H9 (cell line): ENCODE measurements around the gene ANKRD44. TPM values are rescaled to one million over a fixed set of nuclear protein-coding genes. Genes with fewer than 3 reads are reported as not detected.

Experiments used
- DNase-seq: peaks from one replicate; pipeline ENCODE4 v3.0.0-alpha.2; 2017
- H2AFZ ChIP-seq: one replicate; pipeline ENCODE4 v1.6.1; 2013; ENCODE audit warnings: mild to moderate bottlenecking, low read length, control low read depth, moderate library complexity
- H2AK5ac ChIP-seq: 2 replicates; pipeline ENCODE4 v1.6.1; 2013; ENCODE audit warnings: low read length, control low read depth, mixed read lengths; ENCODE audit not compliant: insufficient read length
- H2BK120ac ChIP-seq: one replicate; pipeline ENCODE4 v1.6.1; 2013; ENCODE audit warnings: low read depth, mild to moderate bottlenecking, low read length, control low read depth, inconsistent platforms; ENCODE audit not compliant: poor library complexity, severe bottlenecking
- H2BK12ac ChIP-seq: 2 replicates; pipeline ENCODE4 v1.6.1; 2013; ENCODE audit warnings: low read length, control low read depth, mixed read lengths, low read depth; ENCODE audit not compliant: insufficient read length
- H2BK15ac ChIP-seq: 2 replicates; pipeline ENCODE4 v1.6.1; 2013; ENCODE audit warnings: low read depth, low read length, control low read depth
- H2BK20ac ChIP-seq: one replicate; pipeline ENCODE4 v1.6.1; 2013; ENCODE audit warnings: low read depth, mild to moderate bottlenecking, low read length, control low read depth, inconsistent platforms; ENCODE audit not compliant: poor library complexity, severe bottlenecking
- H2BK5ac ChIP-seq: 2 replicates; pipeline ENCODE4 v1.6.1; 2013; ENCODE audit warnings: low read length, control low read depth, mixed read lengths; ENCODE audit not compliant: insufficient read length
- H3K14ac ChIP-seq: 2 replicates; pipeline ENCODE4 v1.6.1; 2013; ENCODE audit warnings: low read length, control low read depth; ENCODE audit not compliant: insufficient read depth
- H3K18ac ChIP-seq: 2 replicates; pipeline ENCODE4 v1.6.1; 2013; ENCODE audit warnings: low read depth, mild to moderate bottlenecking, mixed read lengths, low read length, control low read depth; ENCODE audit not compliant: insufficient read length
- H3K23ac ChIP-seq: 2 replicates; pipeline ENCODE4 v1.6.1; 2013; ENCODE audit warnings: low read length, control low read depth, mixed read lengths, low read depth; ENCODE audit not compliant: insufficient read length
- H3K23me2 ChIP-seq: 2 replicates; pipeline ENCODE4 v1.6.1; 2013; ENCODE audit warnings: low read depth, mild to moderate bottlenecking, mixed read lengths, low read length, control low read depth; ENCODE audit not compliant: insufficient read length, poor library complexity, severe bottlenecking
- H3K27ac ChIP-seq: 2 replicates; pipeline ENCODE4 v1.5.1; 2013; ENCODE audit warnings: low read length, control low read depth, mixed read lengths, low read depth; ENCODE audit not compliant: insufficient read length
- H3K27me3 ChIP-seq: 2 replicates; pipeline ENCODE4 v1.6.1; 2013; ENCODE audit warnings: low read length, control low read depth, inconsistent platforms; ENCODE audit not compliant: insufficient read depth
- H3K4ac ChIP-seq: 2 replicates; pipeline ENCODE4 v1.6.1; 2013; ENCODE audit warnings: low read depth, mild to moderate bottlenecking, control low read depth, inconsistent platforms, low read length, moderate library complexity
- H3K4me1 ChIP-seq: 2 replicates; pipeline ENCODE4 v1.6.1; 2013; ENCODE audit warnings: low read length, control low read depth, inconsistent platforms; ENCODE audit not compliant: insufficient read depth
- H3K4me2 ChIP-seq: 2 replicates; pipeline ENCODE4 v1.6.1; 2013; ENCODE audit warnings: low read length, control low read depth, mixed read lengths; ENCODE audit not compliant: insufficient read length, insufficient read depth
- H3K56ac ChIP-seq: 2 replicates; pipeline ENCODE4 v1.6.1; 2013; ENCODE audit warnings: low read depth, mild to moderate bottlenecking, mixed read lengths, low read length, control low read depth; ENCODE audit not compliant: insufficient read length
- H3K79me1 ChIP-seq: 2 replicates; pipeline ENCODE4 v1.6.1; 2013; ENCODE audit warnings: low read depth, mild to moderate bottlenecking, moderate library complexity, low read length, control low read depth, inconsistent platforms; ENCODE audit not compliant: insufficient read depth, poor library complexity, severe bottlenecking
- H3K79me2 ChIP-seq: 2 replicates; pipeline ENCODE4 v1.6.1; 2013; ENCODE audit warnings: low read length, control low read depth, inconsistent platforms; ENCODE audit not compliant: insufficient read depth
- H3K9ac ChIP-seq: 2 replicates; pipeline ENCODE4 v1.6.1; 2013; ENCODE audit warnings: low read length, control low read depth, mixed read lengths; ENCODE audit not compliant: insufficient read length; ENCODE audit errors: extremely low read depth
- H3K9me3 ChIP-seq: one replicate; pipeline ENCODE4 v1.6.1; 2013; ENCODE audit warnings: low read depth, low read length, inconsistent platforms; ENCODE audit not compliant: control insufficient read depth
- H3T11ph ChIP-seq: one replicate; pipeline ENCODE4 v1.6.1; 2013; ENCODE audit warnings: mild to moderate bottlenecking, low read length, control low read depth, inconsistent platforms
- H4K20me1 ChIP-seq: one replicate; pipeline ENCODE4 v1.6.1; 2013; ENCODE audit not compliant: control insufficient read depth, insufficient read length, insufficient read depth
- H4K5ac ChIP-seq: 2 replicates; pipeline ENCODE4 v1.6.1; 2013; ENCODE audit warnings: low read depth, mild to moderate bottlenecking, mixed read lengths, low read length, control low read depth; ENCODE audit not compliant: insufficient read length
- H4K8ac ChIP-seq: replicated peaks from 2 replicates; pipeline ENCODE4 v1.6.1; 2013; ENCODE audit warnings: low read length, control low read depth, mixed read lengths, low read depth; ENCODE audit not compliant: insufficient read length
- H4K91ac ChIP-seq: 2 replicates; pipeline ENCODE4 v1.6.1; 2013; ENCODE audit warnings: low read depth, mild to moderate bottlenecking, moderate library complexity, mixed read lengths, low read length, control low read depth; ENCODE audit not compliant: insufficient read length
- H3K27ac Mint-ChIP-seq, 3 experiments: 2 replicates in 2 of 3; 3 replicates in 1 of 3; pipeline ENCODE4 v1.8.0; 2020 to 2021; ENCODE audit warnings: mixed read lengths in 3 of 3, mild to moderate bottlenecking in 1 of 3, moderate library complexity in 1 of 3
- H3K27me3 Mint-ChIP-seq: 2 replicates; pipeline ENCODE4 v1.8.0; 2021; ENCODE audit warnings: low read depth, mild to moderate bottlenecking, moderate library complexity, mixed read lengths
- H3K36me3 Mint-ChIP-seq, 3 experiments: 2 replicates in 2 of 3; 3 replicates in 1 of 3; pipeline ENCODE4 v1.8.0; 2020 to 2021; ENCODE audit warnings: low read depth in 3 of 3, mixed read lengths in 3 of 3; ENCODE audit not compliant: insufficient read depth in 1 of 3
- H3K4me1 Mint-ChIP-seq, 2 experiments: 2 replicates each; pipeline ENCODE4 v1.8.0; 2020; ENCODE audit warnings: mixed read lengths in 2 of 2
- H3K4me3 Mint-ChIP-seq, 2 experiments: 2 replicates in 1 of 2; 3 replicates in 1 of 2; pipeline ENCODE4 v1.8.0; 2020 to 2021; ENCODE audit warnings: mild to moderate bottlenecking in 2 of 2, mixed read lengths in 2 of 2, moderate library complexity in 1 of 2
- H3K9me3 Mint-ChIP-seq, 2 experiments: 2 replicates in 1 of 2; 3 replicates in 1 of 2; pipeline ENCODE4 v1.8.0; 2020; ENCODE audit warnings: mild to moderate bottlenecking in 2 of 2, mixed read lengths in 2 of 2, moderate library complexity in 1 of 2
- WGBS: extraction: QIAGEN DNeasy Blood & Tissue Kit; methylation state at CpG from one replicate; pipeline ENCODE4 v1.1.7; 2013; ENCODE audit warnings: missing lambda C conversion rate, low lambda C conversion rate, mixed read lengths; ENCODE audit not compliant: insufficient read length; ENCODE audit errors: extremely low coverage; 5-methylcytosine and 5-hydroxymethylcytosine counted together
- total RNA-seq: library from RNA; stranded (reverse); gene quantifications from 2 replicates; pipeline ENCODE4 v1.2.1, GENCODE V29; 2021
- TF ChIP-seq, protein P1 (sequence below): fragments of 200-600 bp; sonication (generic); conservative IDR thresholded peaks from 3 replicates; pipeline ENCODE4 v1.8.0; 2021; ENCODE audit warnings: antibody characterized with exemption, mild to moderate bottlenecking

Gene ANKRD44
- total RNA-seq, 1 experiment from 2014 or later = 1.9 TPM

DNA sequence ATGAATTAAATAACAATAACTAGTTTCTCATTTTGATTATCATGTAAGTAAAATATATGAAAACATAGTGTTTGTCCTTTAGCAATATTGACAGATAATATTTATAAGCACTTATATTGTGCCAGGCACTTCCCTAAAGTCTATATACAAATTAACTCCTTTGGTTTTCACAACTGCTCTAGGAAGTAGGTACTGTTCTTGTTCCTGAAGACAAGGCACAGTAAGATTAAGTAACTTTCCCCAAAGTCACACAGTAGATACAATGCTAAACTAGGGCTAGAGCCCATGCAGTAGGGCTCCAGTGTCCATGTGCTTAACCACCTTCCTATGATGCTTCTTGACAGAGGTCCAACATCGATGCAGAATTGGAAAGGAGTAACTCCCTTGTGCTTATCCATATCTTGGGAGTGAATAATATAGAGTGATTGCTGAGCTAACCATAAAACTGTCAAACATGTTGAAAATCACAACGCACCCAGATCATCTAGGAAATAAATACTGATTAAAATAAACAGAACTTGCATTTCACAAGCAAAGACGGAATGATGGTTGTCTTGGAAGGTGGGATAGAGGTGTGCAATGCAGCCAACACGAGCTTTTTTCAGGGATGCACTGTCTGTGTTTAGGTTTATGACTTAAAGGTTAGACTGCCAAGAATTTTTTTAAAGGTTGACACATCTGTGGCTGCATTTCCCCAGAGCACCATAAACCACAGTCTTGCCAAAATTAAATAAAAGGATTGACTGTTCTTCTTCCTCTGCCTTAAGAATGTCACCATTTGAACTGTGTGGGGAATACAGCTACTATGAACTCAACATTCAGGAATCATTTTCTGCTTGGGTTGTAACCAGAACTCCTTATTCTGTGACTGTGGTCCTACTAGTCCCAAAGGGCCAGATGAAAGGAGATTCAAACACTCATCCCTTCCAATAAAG, 80.8 kb downstream of the ANKRD44 start:
- Histone ChIP-seq H3K4me1 (no peaks in the 10 kb centered on the region), H3K4me2 (no peak overlapping the region), H3K27me3 (no peaks in the 10 kb centered on the region), H3K23ac (no peak overlapping the region), H3K18ac (no peak overlapping the region), H2BK15ac (no peak overlapping the region), H3K56ac (no peak overlapping the region), H2AK5ac (no peak overlapping the region), H3K27ac (no peak overlapping the region), H3K9ac (no peak overlapping the region), H2AFZ (no peak overlapping the region), H3K14ac (no peak overlapping the region), H3K9me3 (no peaks in the 10 kb centered on the region), H3K23me2 (no peaks in the 10 kb centered on the region), H2BK120ac (no peak overlapping the region), H4K5ac (no peak overlapping the region), H4K20me1 (no peaks in the 10 kb centered on the region), H3K4ac (no peak overlapping the region), H3K79me1 (no peaks in the 10 kb centered on the region), H2BK5ac (no peak overlapping the region), H2BK20ac (no peak overlapping the region), H2BK12ac (no peak overlapping the region), H4K8ac (no peak overlapping the region), H3K79me2 (no peaks in the 10 kb centered on the region), H4K91ac (no peak overlapping the region), H3T11ph (no peak overlapping the region)
- no peak overlapping the region for H3K27ac Mint-ChIP-seq
- no peak overlapping the region for H3K4me3 Mint-ChIP-seq
- no peaks in the 10 kb centered on the region for H3K36me3 Mint-ChIP-seq
- peaks cover 3 to 4% of the 10 kb centered on the region in 2 experiments for H3K4me1 Mint-ChIP-seq
- no peaks in the 10 kb centered on the region; the same call in 1 of the 2 replicates for H3K27me3 Mint-ChIP-seq
- no CpG with 5 or more reads among the region's 4 CpGs for WGBS
- DNase-seq = no peak
- H3K9me3 Mint-ChIP-seq = no peaks in the 10 kb centered on the region
- TF ChIP-seq, protein P1, sequence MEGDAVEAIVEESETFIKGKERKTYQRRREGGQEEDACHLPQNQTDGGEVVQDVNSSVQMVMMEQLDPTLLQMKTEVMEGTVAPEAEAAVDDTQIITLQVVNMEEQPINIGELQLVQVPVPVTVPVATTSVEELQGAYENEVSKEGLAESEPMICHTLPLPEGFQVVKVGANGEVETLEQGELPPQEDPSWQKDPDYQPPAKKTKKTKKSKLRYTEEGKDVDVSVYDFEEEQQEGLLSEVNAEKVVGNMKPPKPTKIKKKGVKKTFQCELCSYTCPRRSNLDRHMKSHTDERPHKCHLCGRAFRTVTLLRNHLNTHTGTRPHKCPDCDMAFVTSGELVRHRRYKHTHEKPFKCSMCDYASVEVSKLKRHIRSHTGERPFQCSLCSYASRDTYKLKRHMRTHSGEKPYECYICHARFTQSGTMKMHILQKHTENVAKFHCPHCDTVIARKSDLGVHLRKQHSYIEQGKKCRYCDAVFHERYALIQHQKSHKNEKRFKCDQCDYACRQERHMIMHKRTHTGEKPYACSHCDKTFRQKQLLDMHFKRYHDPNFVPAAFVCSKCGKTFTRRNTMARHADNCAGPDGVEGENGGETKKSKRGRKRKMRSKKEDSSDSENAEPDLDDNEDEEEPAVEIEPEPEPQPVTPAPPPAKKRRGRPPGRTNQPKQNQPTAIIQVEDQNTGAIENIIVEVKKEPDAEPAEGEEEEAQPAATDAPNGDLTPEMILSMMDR = no peak
